Calu3 (cell line): ENCODE results near the gene MIA3. TPM values are rescaled to one million over a fixed set of nuclear protein-coding genes. Genes with fewer than 3 reads are reported as not detected.
A peak's percentile ranks its signal among the peaks of the same experiment; 100 is the strongest.

Experiments
- Bru-seq: library from RNA; stranded (reverse); fragments of 400-500 nt; gene quantifications from one replicate; lab custom pipeline; 2021; lab: Mats Ljungman, UMichigan
- BruChase-seq, 2 experiments: library from RNA; stranded (reverse); fragments of 400-500 nt; gene quantifications; one replicate each; lab custom pipeline; 2021; lab: Mats Ljungman, UMichigan
- BruUV-seq: library from RNA; stranded (reverse); fragments of 400-500 nt; replicated peaks from 2 replicates; lab custom pipeline; 2021; lab: Mats Ljungman, UMichigan
- CTCF ChIA-PET: fragments of 300-600 bp; sonication (Branson Sonifier 250); formaldehyde crosslinking; loops from one replicate; lab custom pipeline; 2022; ENCODE audit warnings: antibody characterized with exemption; lab: Charles Lee
- DNase-seq: peaks from one replicate; pipeline ENCODE4 v3.0.0; 2022
- H3K27ac Mint-ChIP-seq: one replicate; pipeline ENCODE4 v1.8.0; 2022; ENCODE audit warnings: mixed read lengths; ENCODE audit not compliant: unreplicated experiment
- H3K27me3 Mint-ChIP-seq: one replicate; pipeline ENCODE4 v1.8.0; 2022; ENCODE audit warnings: mixed read lengths; ENCODE audit not compliant: unreplicated experiment
- H3K36me3 Mint-ChIP-seq: one replicate; pipeline ENCODE4 v1.8.0; 2022; ENCODE audit warnings: mild to moderate bottlenecking, moderate library complexity, mixed read lengths; ENCODE audit not compliant: insufficient read depth, unreplicated experiment
- H3K4me1 Mint-ChIP-seq: one replicate; pipeline ENCODE4 v1.8.0; 2022; ENCODE audit warnings: mild to moderate bottlenecking, low read depth, mixed read lengths; ENCODE audit not compliant: unreplicated experiment
- H3K4me3 Mint-ChIP-seq: one replicate; pipeline ENCODE4 v1.8.0; 2022; ENCODE audit warnings: mild to moderate bottlenecking, low read depth, moderate library complexity, mixed read lengths; ENCODE audit not compliant: unreplicated experiment
- H3K9me3 Mint-ChIP-seq: one replicate; pipeline ENCODE4 v1.8.0; 2022; ENCODE audit warnings: low read depth, mixed read lengths; ENCODE audit not compliant: unreplicated experiment
- CTCF ChIP-seq: fragments of 200-600 bp; IDR thresholded peaks from one replicate; pipeline ENCODE4 v1.8.0; 2022; ENCODE audit warnings: antibody characterized with exemption; ENCODE audit not compliant: unreplicated experiment
- intact Hi-C: fragments of 100-400 bp; cut with micrococcal nuclease; formaldehyde crosslinking; loops from one replicate; pipeline ENCODE4 v1.10.0; 2022; ENCODE audit not compliant: unreplicated experiment
- long read RNA-seq: library from polyadenylated mRNA; stranded (forward); transcript quantifications from one replicate; pipeline ENCODE4 v2.0.0, GENCODE V29; 2022
- total RNA-seq: library from RNA; stranded (reverse); gene quantifications from 2 replicates; pipeline ENCODE4 v1.2.3, GENCODE V29; 2022

The MIA3 gene
- total RNA-seq (60.3 and 72.6 TPM in 2 replicates), Bru-seq, nascent RNA (percentile 77 among the genes with signal in this experiment), BruChase-seq, experiment 1, labeled RNA remaining after a 6-hour chase (percentile 84 among the genes with signal in this experiment), BruChase-seq, experiment 2, labeled RNA remaining after a 2-hour chase (percentile 80 among the genes with signal in this experiment)
- long read RNA-seq, full-length matches to known transcripts: 12 of 24 reads
- long read RNA-seq, partial matches to known transcripts: 8 of 24 reads
- long read RNA-seq, other reads (novel, unspliced or antisense): 4 of 24 reads

- peaks cover 25% of the 10 kb centered on the region for H3K36me3 Mint-ChIP-seq
- DNase-seq: peak; percentile 82
- peaks cover 26% of the 10 kb centered on the region for H3K4me1 Mint-ChIP-seq
- intact Hi-C loops: no loop called here
- H3K27me3 Mint-ChIP-seq: peaks cover 26% of the 10 kb centered on the region
- TF ChIP-seq CTCF: no peak
- H3K9me3 Mint-ChIP-seq: no peaks in the 10 kb centered on the region
- CTCF ChIA-PET: no interaction called here
- H3K27ac Mint-ChIP-seq: peak within 1 kb of the TSS; percentile 92
- BruUV-seq: no TSS peak
- peak within 1 kb of the TSS; percentile 85 for H3K4me3 Mint-ChIP-seq
Observed at GRCh38 chr1:222618001-222618879, at the start of gene MIA3. MIA3 (plus strand) TSS chr1:222618097; CDS start chr1:222618111, 14 bp downstream.

- Mint-ChIP-seq H3K27me3 (no peaks in the 10 kb centered on the region), H3K36me3 (peaks cover 8% of the 10 kb centered on the region), H3K4me3 (no peak overlapping the region), H3K27ac (no peak overlapping the region), H3K9me3 (peaks cover 3% of the 10 kb centered on the region), H3K4me1 (no peaks in the 10 kb centered on the region)
- no peak for TF ChIP-seq CTCF
- CTCF ChIA-PET: no interaction called here
- no TSS peak for BruUV-seq
- DNase-seq: no peak
- intact Hi-C loops: no loop called here
Observed at GRCh38 chr1:222570837-222571236, 47.1 kb upstream of the MIA3 start.

- BruUV-seq: no TSS peak
- no peak for DNase-seq
- Mint-ChIP-seq H3K27ac (no peak overlapping the region), H3K9me3 (no peaks in the 10 kb centered on the region), H3K27me3 (no peaks in the 10 kb centered on the region), H3K4me3 (no peak overlapping the region), H3K4me1 (peaks cover 24% of the 10 kb centered on the region), H3K36me3 (peaks cover 24% of the 10 kb centered on the region)
- no peak for TF ChIP-seq CTCF
- CTCF ChIA-PET: no interaction called here
- intact Hi-C loops: no loop called here
Observed at GRCh38 chr1:222579316-222579715, 38.6 kb upstream of the MIA3 start.

- Mint-ChIP-seq H3K27me3 (no peaks in the 10 kb centered on the region), H3K27ac (no peak overlapping the region), H3K4me1 (peaks cover 24% of the 10 kb centered on the region), H3K4me3 (no peak overlapping the region), H3K36me3 (peaks cover 28% of the 10 kb centered on the region), H3K9me3 (no peaks in the 10 kb centered on the region)
- intact Hi-C loops: no loop called here
- TF ChIP-seq CTCF: no peak
- no peak for DNase-seq
- BruUV-seq: no TSS peak
- CTCF ChIA-PET: no interaction called here
Observed at GRCh38 chr1:222582099-222582774, 35.7 kb upstream of the MIA3 start.
